HEK293 (cell line): ENCODE measurements around the gene RPS24.
A peak's percentile ranks its signal among the peaks of the same experiment; 100 is the strongest.

ENCODE experiments used
- GLIS1 ChIP-seq: fragments of 450-650 bp; formaldehyde crosslinking; IDR thresholded peaks from 2 replicates; pipeline ENCODE4 v1.5.1; 2016; ENCODE audit warnings: missing biosample characterization, missing genetic modification characterization
- KLF16 ChIP-seq: fragments of 450-650 bp; formaldehyde crosslinking; IDR thresholded peaks from 2 replicates; pipeline ENCODE4 v1.5.1; 2017; ENCODE audit warnings: missing biosample characterization, missing genetic modification characterization
- KLF9 ChIP-seq: fragments of 450-650 bp; formaldehyde crosslinking; IDR thresholded peaks from 2 replicates; pipeline ENCODE4 v1.5.1; 2016; ENCODE audit warnings: missing biosample characterization, missing genetic modification characterization, low read depth
- OSR2 ChIP-seq: fragments of 450-650 bp; formaldehyde crosslinking; IDR thresholded peaks from 2 replicates; pipeline ENCODE4 v1.5.1; 2016; ENCODE audit warnings: missing biosample characterization, missing genetic modification characterization
- SETDB1 ChIP-seq: IDR thresholded peaks from one replicate; pipeline ENCODE4 v1.6.1; 2017; ENCODE audit warnings: mild to moderate bottlenecking, low read length, moderate library complexity, mixed read lengths; ENCODE audit not compliant: insufficient read length
- TRIM28 ChIP-seq: IDR thresholded peaks from 2 replicates; pipeline ENCODE4 v1.6.1; 2011; ENCODE audit warnings: low read length, control low read depth, borderline replicate concordance
- ZBTB8A ChIP-seq: fragments of 450-650 bp; formaldehyde crosslinking; IDR thresholded peaks from 2 replicates; pipeline ENCODE4 v1.5.1; 2016; ENCODE audit warnings: missing biosample characterization, missing genetic modification characterization
- ZIC2 ChIP-seq: fragments of 450-650 bp; formaldehyde crosslinking; IDR thresholded peaks from 2 replicates; pipeline ENCODE4 v1.5.1; 2016; ENCODE audit warnings: missing biosample characterization, missing genetic modification characterization
- ZNF121 ChIP-seq: fragments of 450-650 bp; formaldehyde crosslinking; IDR thresholded peaks from 2 replicates; pipeline ENCODE4 v1.5.1; 2016; ENCODE audit warnings: missing biosample characterization, missing genetic modification characterization
- ZNF140 ChIP-seq: fragments of 450-650 bp; formaldehyde crosslinking; IDR thresholded peaks from 2 replicates; pipeline ENCODE4 v1.5.1; 2016; ENCODE audit warnings: missing biosample characterization, missing genetic modification characterization
- ZNF16 ChIP-seq: fragments of 450-650 bp; formaldehyde crosslinking; IDR thresholded peaks from 2 replicates; pipeline ENCODE4 v1.5.1; 2016; ENCODE audit warnings: low read depth, missing biosample characterization, missing genetic modification characterization
- ZNF174 ChIP-seq: fragments of 450-650 bp; formaldehyde crosslinking; IDR thresholded peaks from 2 replicates; pipeline ENCODE4 v1.5.0; 2017; ENCODE audit warnings: missing biosample characterization, mild to moderate bottlenecking, missing genetic modification characterization
- ZNF18 ChIP-seq: fragments of 450-650 bp; formaldehyde crosslinking; IDR thresholded peaks from 2 replicates; pipeline ENCODE4 v1.5.1; 2016; ENCODE audit warnings: missing biosample characterization, missing genetic modification characterization
- ZNF19 ChIP-seq: fragments of 450-650 bp; formaldehyde crosslinking; IDR thresholded peaks from 2 replicates; pipeline ENCODE4; 2016; ENCODE audit warnings: missing biosample characterization, missing genetic modification characterization, low read depth
- ZNF2 ChIP-seq: fragments of 450-650 bp; formaldehyde crosslinking; IDR thresholded peaks from 2 replicates; pipeline ENCODE4 v1.5.1; 2016; ENCODE audit warnings: missing biosample characterization, missing genetic modification characterization
- ZNF274 ChIP-seq, 2 experiments: fragments of 200-500 bp in 1 of 2; fragments of 450-650 bp in 1 of 2; sonication (Bioruptor generic) in 1 of 2; formaldehyde crosslinking in 1 of 2; IDR thresholded peaks; 2 replicates each; pipeline versions ENCODE4 v1.5.1 to v1.6.1; 2014 to 2016; ENCODE audit warnings: borderline replicate concordance in 1 of 2, inconsistent platforms in 1 of 2, low read length in 1 of 2, missing biosample characterization in 1 of 2, missing genetic modification characterization in 1 of 2
- ZNF292 ChIP-seq: fragments of 450-650 bp; formaldehyde crosslinking; IDR thresholded peaks from 2 replicates; pipeline ENCODE4 v1.5.1; 2016; ENCODE audit warnings: low read depth, missing biosample characterization, missing genetic modification characterization, borderline replicate concordance
- ZNF362 ChIP-seq: fragments of 450-650 bp; formaldehyde crosslinking; IDR thresholded peaks from 2 replicates; pipeline ENCODE4 v1.5.1; 2016; ENCODE audit warnings: missing biosample characterization, missing genetic modification characterization
- ZNF398 ChIP-seq: fragments of 450-650 bp; formaldehyde crosslinking; IDR thresholded peaks from 2 replicates; pipeline ENCODE4 v1.5.1; 2017; ENCODE audit warnings: missing biosample characterization, missing genetic modification characterization
- ZNF473 ChIP-seq: fragments of 450-650 bp; formaldehyde crosslinking; IDR thresholded peaks from 2 replicates; pipeline ENCODE4 v1.5.1; 2017; ENCODE audit warnings: missing biosample characterization, missing genetic modification characterization
- ZNF549 ChIP-seq: fragments of 450-650 bp; IDR thresholded peaks from 2 replicates; pipeline ENCODE4 v1.5.1; 2018; ENCODE audit warnings: missing biosample characterization, missing genetic modification characterization, mild to moderate bottlenecking, inconsistent platforms, moderate library complexity
- ZNF558 ChIP-seq: fragments of 450-650 bp; formaldehyde crosslinking; IDR thresholded peaks from 2 replicates; pipeline ENCODE4 v1.5.1; 2016; ENCODE audit warnings: missing biosample characterization, missing genetic modification characterization
- ZNF560 ChIP-seq: fragments of 450-650 bp; formaldehyde crosslinking; IDR thresholded peaks from 2 replicates; pipeline ENCODE4 v1.5.1; 2017; ENCODE audit warnings: missing biosample characterization, missing genetic modification characterization, borderline replicate concordance
- ZNF596 ChIP-seq: fragments of 450-650 bp; IDR thresholded peaks from 2 replicates; pipeline ENCODE4 v1.5.0; 2018; ENCODE audit warnings: missing biosample characterization, mild to moderate bottlenecking, missing genetic modification characterization, moderate library complexity
- ZNF629 ChIP-seq: fragments of 450-650 bp; formaldehyde crosslinking; IDR thresholded peaks from 2 replicates; pipeline ENCODE4 v1.5.1; 2017; ENCODE audit warnings: missing biosample characterization, missing genetic modification characterization
- ZXDB ChIP-seq: fragments of 450-650 bp; formaldehyde crosslinking; IDR thresholded peaks from 2 replicates; pipeline ENCODE4 v1.5.1; 2016; ENCODE audit warnings: missing biosample characterization, missing genetic modification characterization
- TF ChIP-seq, protein P1 (sequence below): sonication (generic); formaldehyde crosslinking; IDR thresholded peaks from 2 replicates; pipeline ENCODE4 v1.8.1; 2022; ENCODE audit warnings: mild to moderate bottlenecking, moderate library complexity, missing genetic modification reagents
- TF ChIP-seq, protein P2 (sequence below): fragments of 450-650 bp; formaldehyde crosslinking; IDR thresholded peaks from 2 replicates; pipeline ENCODE4 v1.5.1; 2016; ENCODE audit warnings: missing biosample characterization, missing genetic modification characterization
- TF ChIP-seq, protein P3 (sequence below): fragments of 450-650 bp; IDR thresholded peaks from 2 replicates; pipeline ENCODE4 v1.5.1; 2018; ENCODE audit warnings: missing biosample characterization, mild to moderate bottlenecking, missing genetic modification characterization

The RPS24 gene

GRCh38 chr10:78033637-78034470 is at the start of gene RPS24 (continued):
- TF ChIP-seq SETDB1 (no peak), ZNF174 (tag by site-specific recombination) (no peak), ZBTB8A (tag by site-specific recombination) (peak; percentile 70), ZNF16 (tag by site-specific recombination) (no peak), ZNF274 (IDR thresholded peaks at IDR 0.05; ENCODE audit: low read length) (no peak), ZNF274 (tag by site-specific recombination; IDR thresholded peaks at IDR 0.05; ENCODE audit: borderline replicate concordance) (no peak), ZNF560 (tag by site-specific recombination) (no peak), ZNF2 (tag by site-specific recombination) (peak; percentile 95), ZNF398 (tag by site-specific recombination) (no peak), GLIS1 (tag by site-specific recombination) (0 out of 2 replicates have a peak, but pooled peaks have one; percentile 14), KLF9 (tag by site-specific recombination) (peak; percentile 91), ZNF558 (no peak), ZXDB (peak; percentile 82), ZNF629 (tag by site-specific recombination) (peak; percentile 60), ZNF121 (no peak), ZNF18 (tag by site-specific recombination) (no peak), ZNF362 (tag by site-specific recombination) (no peak), ZNF19 (tag by site-specific recombination) (no peak), ZNF140 (tag by site-specific recombination) (no peak), ZNF473 (no peak), OSR2 (no peak), ZNF292 (no peak), TRIM28 (no peak), ZNF549 (no peak), ZNF596 (tag by site-specific recombination) (no peak), KLF16 (tag by site-specific recombination) (peak; percentile 38; the same call in 1 of the 2 replicates), ZIC2 (no peak)
- TF ChIP-seq, protein P1, sequence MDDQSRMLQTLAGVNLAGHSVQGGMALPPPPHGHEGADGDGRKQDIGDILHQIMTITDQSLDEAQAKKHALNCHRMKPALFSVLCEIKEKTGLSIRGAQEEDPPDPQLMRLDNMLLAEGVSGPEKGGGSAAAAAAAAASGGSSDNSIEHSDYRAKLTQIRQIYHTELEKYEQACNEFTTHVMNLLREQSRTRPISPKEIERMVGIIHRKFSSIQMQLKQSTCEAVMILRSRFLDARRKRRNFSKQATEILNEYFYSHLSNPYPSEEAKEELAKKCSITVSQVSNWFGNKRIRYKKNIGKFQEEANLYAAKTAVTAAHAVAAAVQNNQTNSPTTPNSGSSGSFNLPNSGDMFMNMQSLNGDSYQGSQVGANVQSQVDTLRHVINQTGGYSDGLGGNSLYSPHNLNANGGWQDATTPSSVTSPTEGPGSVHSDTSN (CRISPR knock-in tag), result peak; percentile 85
- TF ChIP-seq, protein P2, sequence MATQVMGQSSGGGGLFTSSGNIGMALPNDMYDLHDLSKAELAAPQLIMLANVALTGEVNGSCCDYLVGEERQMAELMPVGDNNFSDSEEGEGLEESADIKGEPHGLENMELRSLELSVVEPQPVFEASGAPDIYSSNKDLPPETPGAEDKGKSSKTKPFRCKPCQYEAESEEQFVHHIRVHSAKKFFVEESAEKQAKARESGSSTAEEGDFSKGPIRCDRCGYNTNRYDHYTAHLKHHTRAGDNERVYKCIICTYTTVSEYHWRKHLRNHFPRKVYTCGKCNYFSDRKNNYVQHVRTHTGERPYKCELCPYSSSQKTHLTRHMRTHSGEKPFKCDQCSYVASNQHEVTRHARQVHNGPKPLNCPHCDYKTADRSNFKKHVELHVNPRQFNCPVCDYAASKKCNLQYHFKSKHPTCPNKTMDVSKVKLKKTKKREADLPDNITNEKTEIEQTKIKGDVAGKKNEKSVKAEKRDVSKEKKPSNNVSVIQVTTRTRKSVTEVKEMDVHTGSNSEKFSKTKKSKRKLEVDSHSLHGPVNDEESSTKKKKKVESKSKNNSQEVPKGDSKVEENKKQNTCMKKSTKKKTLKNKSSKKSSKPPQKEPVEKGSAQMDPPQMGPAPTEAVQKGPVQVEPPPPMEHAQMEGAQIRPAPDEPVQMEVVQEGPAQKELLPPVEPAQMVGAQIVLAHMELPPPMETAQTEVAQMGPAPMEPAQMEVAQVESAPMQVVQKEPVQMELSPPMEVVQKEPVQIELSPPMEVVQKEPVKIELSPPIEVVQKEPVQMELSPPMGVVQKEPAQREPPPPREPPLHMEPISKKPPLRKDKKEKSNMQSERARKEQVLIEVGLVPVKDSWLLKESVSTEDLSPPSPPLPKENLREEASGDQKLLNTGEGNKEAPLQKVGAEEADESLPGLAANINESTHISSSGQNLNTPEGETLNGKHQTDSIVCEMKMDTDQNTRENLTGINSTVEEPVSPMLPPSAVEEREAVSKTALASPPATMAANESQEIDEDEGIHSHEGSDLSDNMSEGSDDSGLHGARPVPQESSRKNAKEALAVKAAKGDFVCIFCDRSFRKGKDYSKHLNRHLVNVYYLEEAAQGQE (tag by site-specific recombination), result peak; percentile 48; the same call in 1 of the 2 replicates
- TF ChIP-seq, protein P3, sequence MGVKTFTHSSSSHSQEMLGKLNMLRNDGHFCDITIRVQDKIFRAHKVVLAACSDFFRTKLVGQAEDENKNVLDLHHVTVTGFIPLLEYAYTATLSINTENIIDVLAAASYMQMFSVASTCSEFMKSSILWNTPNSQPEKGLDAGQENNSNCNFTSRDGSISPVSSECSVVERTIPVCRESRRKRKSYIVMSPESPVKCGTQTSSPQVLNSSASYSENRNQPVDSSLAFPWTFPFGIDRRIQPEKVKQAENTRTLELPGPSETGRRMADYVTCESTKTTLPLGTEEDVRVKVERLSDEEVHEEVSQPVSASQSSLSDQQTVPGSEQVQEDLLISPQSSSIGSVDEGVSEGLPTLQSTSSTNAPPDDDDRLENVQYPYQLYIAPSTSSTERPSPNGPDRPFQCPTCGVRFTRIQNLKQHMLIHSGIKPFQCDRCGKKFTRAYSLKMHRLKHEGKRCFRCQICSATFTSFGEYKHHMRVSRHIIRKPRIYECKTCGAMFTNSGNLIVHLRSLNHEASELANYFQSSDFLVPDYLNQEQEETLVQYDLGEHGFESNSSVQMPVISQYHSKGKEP (tag by site-specific recombination), result no peak
